Measurements from ENCODE around the gene SLC4A2. TPM values are rescaled to one million over a fixed set of nuclear protein-coding genes. Genes with fewer than 3 reads are reported as not detected.
A peak's percentile ranks its signal among the peaks of the same experiment; 100 is the strongest.

Gene SLC4A2
- total and polyA plus RNA-seq, 7 experiments from 2014 or later: 7.9 to 125 (median 57.2) TPM

DNA sequence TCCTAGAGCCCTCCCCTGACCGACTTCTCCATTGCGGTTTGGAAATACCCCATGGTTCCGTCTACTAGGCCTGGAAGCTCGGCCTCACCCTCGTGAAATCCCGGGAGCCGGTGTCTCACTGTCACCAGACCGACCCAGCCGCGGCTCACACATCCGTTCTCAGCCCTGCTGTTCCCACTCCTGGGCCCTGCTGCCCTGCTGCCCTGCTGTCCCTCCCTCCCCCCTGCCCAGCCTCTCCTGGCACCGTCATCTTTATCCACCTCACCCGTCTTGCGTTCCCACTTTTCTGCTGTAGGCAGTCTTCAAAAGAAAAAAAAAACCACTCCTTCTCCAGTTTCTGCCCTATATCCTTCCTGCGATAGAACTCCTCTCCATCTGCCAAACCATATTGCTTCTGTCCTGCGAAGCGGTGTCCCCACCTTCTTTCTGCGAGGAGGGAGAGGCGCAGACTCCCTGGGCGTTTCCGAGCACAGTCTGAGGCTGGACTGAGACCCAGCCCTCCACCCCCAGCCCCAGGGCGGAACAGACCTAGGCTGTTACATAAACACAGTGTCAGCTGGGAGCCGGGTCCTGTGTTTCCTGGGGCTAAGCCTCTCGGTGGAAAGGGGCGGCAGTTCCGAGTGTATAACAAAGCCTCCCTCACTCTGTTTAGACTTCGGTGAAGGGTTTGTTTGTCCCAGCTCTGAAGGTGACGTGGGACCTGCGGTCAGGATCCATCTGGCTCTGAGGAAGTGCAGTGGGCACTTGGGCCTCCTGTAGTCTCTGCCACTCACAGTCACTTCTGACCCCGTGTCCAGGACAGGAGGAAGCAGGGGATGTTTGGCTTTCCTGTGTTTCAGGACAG is 29.7 kb downstream of the SLC4A2 start:
- peak overlapping the region in 7 of 9 donors; percentile 34 to 83 (median 60) for H3K27ac Mint-ChIP-seq
- no peaks in the 10 kb centered on the region for H3K36me3 ChIP-seq (ENCODE audit: control insufficient read depth in 2 of 3, insufficient read depth in 3 of 3, low read length in 3 of 3)
- H3K27me3 ChIP-seq (ENCODE audit: control insufficient read depth in 2 of 2, insufficient read depth in 2 of 2, low read length in 2 of 2): no peaks in the 10 kb centered on the region
- H3K36me3 Mint-ChIP-seq: peaks cover 0 to 1% (median 0%) of the 10 kb centered on the region in 5 donors
- no peaks in the 10 kb centered on the region for H3K9me3 ChIP-seq (ENCODE audit: control insufficient read depth in 2 of 3, low read length in 3 of 3)
- peaks cover 0 to 14% (median 0%) of the 10 kb centered on the region in 5 donors for H3K27me3 Mint-ChIP-seq
- CTCF ChIA-PET: interaction anchor here (0.6 to 1.3 kb wide), 5 partner anchors 19 to 127 kb away, joined by 3 to 4 read pairs (median 3); partner anchors contain the start of gene ABCB8
- intact Hi-C loops (cut with micrococcal nuclease): loop anchor here (10.0 kb wide), 6 partner anchors 426 to 1944 kb away; partner anchors contain the start of genes KMT2C (in 1 of the 2), RHEB (in 1 of the 2), ZNF398 (in 1 of the 2) and ZNF862 (in 1 of the 2)
- H3K4me1 ChIP-seq (ENCODE audit: control insufficient read depth in 2 of 2, insufficient read depth in 2 of 2, low read length in 2 of 2): peaks cover 14 to 22% of the 10 kb centered on the region in 2 donors
- ATAC-seq: peak; percentile 59
- H3K27ac ChIP-seq (ENCODE audit: low read depth, low read length): no peak overlapping the region
- peak in 2 of 9 donors; percentile 33 to 39 for DNase-seq
- peak overlapping the region; percentile 39 to 91 (median 78) for H3K4me3 Mint-ChIP-seq
- H3K4me3 ChIP-seq (ENCODE audit: low read length): no peak overlapping the region
- H3K9me3 Mint-ChIP-seq: peaks cover 0 to 3% (median 0%) of the 10 kb centered on the region in 11 donors
- H3K4me1 Mint-ChIP-seq: peaks cover 22 to 41% (median 35%) of the 10 kb centered on the region in 7 donors
- POLR2A ChIA-PET: interaction anchor here (0.6 to 1.3 kb wide), 4 partner anchors 29 to 116 kb away, joined by 3 read pairs; no protein-coding TSS in a partner anchor

DNA sequence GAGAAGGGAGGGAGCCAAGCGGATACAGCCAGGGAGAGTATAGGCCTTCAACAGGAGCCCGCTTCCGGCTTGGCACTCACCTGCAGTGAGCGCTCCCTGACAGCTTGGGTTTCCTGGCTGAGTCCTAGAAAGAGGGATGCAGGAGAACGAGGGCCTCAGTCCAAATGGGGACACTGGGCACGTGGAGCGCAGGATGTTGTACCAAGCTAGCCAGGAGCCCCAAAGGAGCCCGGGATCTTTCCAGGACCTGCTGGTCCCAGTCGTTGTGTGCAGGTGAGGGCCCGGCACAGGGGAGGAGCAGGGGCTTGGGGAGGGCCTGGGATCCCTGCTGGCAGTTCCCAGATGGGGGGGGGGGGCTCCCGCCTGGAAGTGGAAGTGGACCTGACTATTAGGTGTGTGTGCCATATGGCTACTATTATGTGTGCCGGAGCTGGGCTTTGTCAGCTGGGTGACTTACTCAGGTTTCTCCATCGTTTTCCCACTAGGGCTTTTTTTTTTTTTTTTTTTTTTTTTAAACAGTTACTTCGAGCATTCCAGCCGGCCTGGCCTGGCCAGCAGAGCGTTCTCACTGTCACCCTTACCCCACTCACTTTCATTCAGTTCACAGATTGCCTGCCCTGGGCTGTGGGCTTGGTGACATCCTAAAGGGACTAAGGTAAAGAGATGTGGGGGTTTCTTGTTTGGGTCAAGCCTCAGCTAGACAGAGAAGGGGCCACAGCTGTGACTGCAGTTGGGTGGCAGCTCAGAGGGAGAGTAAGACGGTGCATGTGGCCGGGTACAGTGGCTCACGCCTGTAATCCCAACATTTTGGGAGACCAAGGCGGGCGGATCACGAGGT is 30.7 kb downstream of the SLC4A2 start:
- H3K27ac Mint-ChIP-seq: no peak overlapping the region
- ChIA-PET CTCF (interaction anchor here (0.6 to 1.2 kb wide), 2 partner anchors 62 to 128 kb away, joined by 3 read pairs; partner anchors contain the start of gene ABCB8), POLR2A (interaction anchor here (0.7 kb wide), 2 partner anchors 30 to 319 kb away, joined by 3 read pairs; no protein-coding TSS in a partner anchor)
- no peaks in the 10 kb centered on the region for H3K36me3 Mint-ChIP-seq
- intact Hi-C loops (cut with micrococcal nuclease): loop anchor here (5.0 to 10.0 kb wide), 7 partner anchors 33 to 1945 kb away; partner anchors contain the start of genes CDK5 (in 1 of the 2), KMT2C (in 1 of the 2), RHEB (in 1 of the 2) and SLC4A2 (in 1 of the 2)
- peaks cover 0 to 1% (median 0%) of the 10 kb centered on the region in 11 donors for H3K9me3 Mint-ChIP-seq
- Histone ChIP-seq H3K4me1 (ENCODE audit: control insufficient read depth in 2 of 2, insufficient read depth in 2 of 2, low read length in 2 of 2) (peaks cover 12 to 18% of the 10 kb centered on the region in 2 donors), H3K9me3 (ENCODE audit: control insufficient read depth in 2 of 3, low read length in 3 of 3) (no peaks in the 10 kb centered on the region), H3K4me3 (ENCODE audit: low read length) (no peak overlapping the region), H3K27me3 (ENCODE audit: control insufficient read depth in 2 of 2, insufficient read depth in 2 of 2, low read length in 2 of 2) (no peaks in the 10 kb centered on the region), H3K36me3 (ENCODE audit: control insufficient read depth in 2 of 3, insufficient read depth in 3 of 3, low read length in 3 of 3) (no peaks in the 10 kb centered on the region), H3K27ac (ENCODE audit: low read depth, low read length) (no peak overlapping the region)
- ATAC-seq (no peak), DNase-seq (no peak)
- peaks cover 0 to 8% (median 0%) of the 10 kb centered on the region in 5 donors for H3K27me3 Mint-ChIP-seq
- no peak overlapping the region for H3K4me3 Mint-ChIP-seq
- peaks cover 17 to 34% (median 29%) of the 10 kb centered on the region in 7 donors for H3K4me1 Mint-ChIP-seq

DNA sequence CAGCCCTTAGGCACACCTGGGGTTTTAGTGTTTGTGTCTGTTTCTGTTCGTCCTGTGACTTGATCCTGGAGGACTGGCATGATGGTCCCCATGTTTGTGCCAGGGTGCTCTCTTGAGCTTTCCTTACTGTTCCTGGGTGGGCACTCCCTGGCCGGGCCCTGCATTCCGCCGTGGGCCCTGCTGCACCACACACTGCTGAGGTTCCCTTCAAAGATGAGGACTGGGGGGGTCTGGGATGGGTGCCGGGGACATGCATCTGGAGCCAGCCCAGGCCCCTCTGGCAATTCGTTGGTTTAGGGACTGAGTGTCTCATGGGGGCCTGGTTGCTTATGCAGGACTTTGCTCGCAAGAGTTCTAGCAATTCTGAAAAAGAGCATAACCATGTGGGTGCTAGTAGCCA is 31.6 kb downstream of the SLC4A2 start:
- POLR2A ChIA-PET: no interaction called here
- Histone ChIP-seq H3K36me3 (ENCODE audit: control insufficient read depth in 2 of 3, insufficient read depth in 3 of 3, low read length in 3 of 3) (no peaks in the 10 kb centered on the region), H3K27ac (ENCODE audit: low read depth, low read length) (no peak overlapping the region), H3K4me1 (ENCODE audit: control insufficient read depth in 2 of 2, insufficient read depth in 2 of 2, low read length in 2 of 2) (peaks cover 5 to 9% of the 10 kb centered on the region in 2 donors), H3K27me3 (ENCODE audit: control insufficient read depth in 2 of 2, insufficient read depth in 2 of 2, low read length in 2 of 2) (no peaks in the 10 kb centered on the region), H3K9me3 (ENCODE audit: control insufficient read depth in 2 of 3, low read length in 3 of 3) (no peaks in the 10 kb centered on the region), H3K4me3 (ENCODE audit: low read length) (no peak overlapping the region)
- DNase-seq: no peak
- Mint-ChIP-seq H3K4me1 (peaks cover 8 to 26% (median 23%) of the 10 kb centered on the region in 7 donors), H3K27me3 (no peaks in the 10 kb centered on the region), H3K27ac (no peak overlapping the region), H3K36me3 (no peaks in the 10 kb centered on the region), H3K9me3 (peaks cover 0 to 1% (median 0%) of the 10 kb centered on the region in 11 donors), H3K4me3 (no peak overlapping the region)
- CTCF ChIA-PET: no interaction called here
- ATAC-seq: no peak
- intact Hi-C loops (cut with micrococcal nuclease): loop anchor here in 1 of 2 donors (5.0 kb wide), 1 partner anchor 34 kb away; the partner anchor contains the start of genes CDK5 and SLC4A2

- no peak for DNase-seq
- CTCF ChIA-PET: no interaction called here
Observed at GRCh38 chr7:151091431-151091830, 32.0 kb downstream of the SLC4A2 start.

GRCh38 chr7:151091988-151092387 is 32.6 kb downstream of the SLC4A2 start:
- intact Hi-C loops (cut with micrococcal nuclease): loop anchor here in 1 of 2 donors (5.0 kb wide), 1 partner anchor 35 kb away; the partner anchor contains the start of genes CDK5 and SLC4A2
- Histone ChIP-seq H3K27ac (ENCODE audit: low read depth, low read length) (no peak overlapping the region), H3K36me3 (ENCODE audit: control insufficient read depth in 2 of 3, insufficient read depth in 3 of 3, low read length in 3 of 3) (no peaks in the 10 kb centered on the region), H3K9me3 (ENCODE audit: control insufficient read depth in 2 of 3, low read length in 3 of 3) (no peaks in the 10 kb centered on the region), H3K4me3 (ENCODE audit: low read length) (no peak overlapping the region), H3K4me1 (ENCODE audit: control insufficient read depth in 2 of 2, insufficient read depth in 2 of 2, low read length in 2 of 2) (peaks cover 5 to 9% of the 10 kb centered on the region in 2 donors), H3K27me3 (ENCODE audit: control insufficient read depth in 2 of 2, insufficient read depth in 2 of 2, low read length in 2 of 2) (no peaks in the 10 kb centered on the region)
- Mint-ChIP-seq H3K4me1 (peaks cover 8 to 26% (median 20%) of the 10 kb centered on the region in 7 donors), H3K9me3 (peaks cover 0 to 1% (median 0%) of the 10 kb centered on the region in 11 donors), H3K4me3 (no peak overlapping the region), H3K36me3 (no peaks in the 10 kb centered on the region), H3K27me3 (no peaks in the 10 kb centered on the region), H3K27ac (no peak overlapping the region)
- ATAC-seq (no peak), DNase-seq (no peak)
- ChIA-PET POLR2A (interaction anchor here (0.7 kb wide), 1 partner anchor 16 kb away, joined by 3 read pairs; no protein-coding TSS in a partner anchor), CTCF (no interaction called here)

More at GRCh38 chr7:151091431-151091830, 32.0 kb downstream of the SLC4A2 start:
- Mint-ChIP-seq H3K4me3 (no peak overlapping the region), H3K36me3 (no peaks in the 10 kb centered on the region), H3K27me3 (no peaks in the 10 kb centered on the region), H3K27ac (peak overlapping the region in 1 of 9 donors; percentile 43), H3K9me3 (peaks cover 0 to 1% (median 0%) of the 10 kb centered on the region in 11 donors), H3K4me1 (peaks cover 8 to 26% (median 23%) of the 10 kb centered on the region in 7 donors)
- Histone ChIP-seq H3K36me3 (ENCODE audit: control insufficient read depth in 2 of 3, insufficient read depth in 3 of 3, low read length in 3 of 3) (no peaks in the 10 kb centered on the region), H3K27ac (ENCODE audit: low read depth, low read length) (no peak overlapping the region), H3K9me3 (ENCODE audit: control insufficient read depth in 2 of 3, low read length in 3 of 3) (no peaks in the 10 kb centered on the region), H3K4me3 (ENCODE audit: low read length) (no peak overlapping the region), H3K27me3 (ENCODE audit: control insufficient read depth in 2 of 2, insufficient read depth in 2 of 2, low read length in 2 of 2) (no peaks in the 10 kb centered on the region), H3K4me1 (ENCODE audit: control insufficient read depth in 2 of 2, insufficient read depth in 2 of 2, low read length in 2 of 2) (peaks cover 5 to 9% of the 10 kb centered on the region in 2 donors)
- ATAC-seq: no peak
- POLR2A ChIA-PET: no interaction called here
- intact Hi-C loops (cut with micrococcal nuclease): loop anchor here in 1 of 2 donors (5.0 kb wide), 1 partner anchor 34 kb away; the partner anchor contains the start of genes CDK5 and SLC4A2

DNA sequence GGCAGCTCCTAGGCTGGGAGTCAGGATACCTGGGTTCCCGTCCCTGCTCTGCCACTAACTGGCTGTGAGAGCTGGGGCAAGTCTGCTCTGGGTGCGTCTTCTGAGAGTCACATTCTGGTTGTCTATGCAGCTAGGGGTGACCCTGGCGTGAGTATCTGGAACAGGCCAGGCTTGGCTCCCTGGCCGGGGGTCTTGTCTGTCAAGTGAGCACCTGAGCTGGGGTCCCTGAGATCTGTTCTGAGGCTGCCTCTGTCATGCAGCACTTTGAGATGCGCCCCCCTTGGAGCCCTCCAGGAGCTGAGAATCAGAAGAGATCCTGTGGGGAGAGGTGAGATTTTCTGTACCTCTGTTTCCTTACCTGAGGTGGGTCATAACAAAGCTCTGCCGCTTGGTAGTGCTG is 34.4 kb downstream of the SLC4A2 start:
- Mint-ChIP-seq H3K36me3 (no peaks in the 10 kb centered on the region), H3K9me3 (peaks cover 0 to 1% (median 0%) of the 10 kb centered on the region in 11 donors), H3K4me3 (no peak overlapping the region), H3K27ac (no peak overlapping the region), H3K4me1 (peaks cover 3 to 20% (median 16%) of the 10 kb centered on the region in 7 donors), H3K27me3 (no peaks in the 10 kb centered on the region)
- DNase-seq (no peak), ATAC-seq (no peak)
- Histone ChIP-seq H3K27me3 (ENCODE audit: control insufficient read depth in 2 of 2, insufficient read depth in 2 of 2, low read length in 2 of 2) (no peaks in the 10 kb centered on the region), H3K4me3 (ENCODE audit: low read length) (no peak overlapping the region), H3K36me3 (ENCODE audit: control insufficient read depth in 2 of 3, insufficient read depth in 3 of 3, low read length in 3 of 3) (no peaks in the 10 kb centered on the region), H3K27ac (ENCODE audit: low read depth, low read length) (no peak overlapping the region), H3K4me1 (ENCODE audit: control insufficient read depth in 2 of 2, insufficient read depth in 2 of 2, low read length in 2 of 2) (no peaks in the 10 kb centered on the region), H3K9me3 (ENCODE audit: control insufficient read depth in 2 of 3, low read length in 3 of 3) (no peaks in the 10 kb centered on the region)
- intact Hi-C loops (cut with micrococcal nuclease): loop anchor here in 1 of 2 donors (5.0 kb wide), 1 partner anchor 36 kb away; the partner anchor contains the start of genes CDK5 and SLC4A2
- ChIA-PET CTCF (interaction anchor here (1.1 kb wide), 1 partner anchor 17 kb away, joined by 7 read pairs; no protein-coding TSS in a partner anchor), POLR2A (no interaction called here)

All from naive thymus-derived CD4-positive, alpha-beta T cell (primary cell).